Fibroblast of lung (primary cell): ENCODE data around the gene STOX2. TPM values are rescaled to one million over a fixed set of nuclear protein-coding genes. Genes with fewer than 3 reads are reported as not detected.

Experiments
- DNase-seq, 2 donors: peaks; one replicate each; pipeline versions ENCODE4 v3.0.0 to v3.0.0-alpha.2; 2010; ENCODE audit warnings: low read depth in 2 of 2
- H2AFZ ChIP-seq: 2 replicates; pipeline ENCODE4 v1.5.1; 2012; ENCODE audit warnings: low read length, control low read depth, inconsistent platforms
- H3K27ac ChIP-seq: 2 replicates; pipeline ENCODE4 v1.5.1; 2011; ENCODE audit warnings: low read length, control low read depth; ENCODE audit not compliant: insufficient read depth
- H3K27me3 ChIP-seq: 2 replicates; pipeline ENCODE4 v1.5.1; 2011; ENCODE audit warnings: mild to moderate bottlenecking, low read length; ENCODE audit not compliant: control insufficient read depth, insufficient read depth
- H3K36me3 ChIP-seq: 2 replicates; pipeline ENCODE4 v1.5.1; 2011; ENCODE audit warnings: low read length; ENCODE audit not compliant: control insufficient read depth, insufficient read depth
- H3K4me1 ChIP-seq: 2 replicates; pipeline ENCODE4 v1.5.1; 2011; ENCODE audit warnings: low read length; ENCODE audit not compliant: control insufficient read depth, insufficient read depth; ENCODE audit errors: extremely low read depth
- H3K4me2 ChIP-seq: 2 replicates; pipeline ENCODE4 v1.5.1; 2011; ENCODE audit warnings: low read length, control low read depth; ENCODE audit not compliant: insufficient read depth; ENCODE audit errors: extremely low read depth
- H3K4me3 ChIP-seq, 4 experiments: fragments of 200-600 bp in 1 of 4; sonication (generic) in 1 of 4; replicated peaks in 1 of 4; 2 replicates each; pipeline ENCODE4 v1.5.1; 2011 to 2016; ENCODE audit warnings: low read length in 4 of 4, low read depth in 3 of 4, mild to moderate bottlenecking in 3 of 4, control low read depth in 2 of 4, inconsistent platforms in 1 of 4, mixed read lengths in 1 of 4; ENCODE audit not compliant: insufficient read depth in 1 of 4; ENCODE audit errors: control extremely low read depth in 1 of 4
- H3K79me2 ChIP-seq: 2 replicates; pipeline ENCODE4 v1.5.1; 2012; ENCODE audit warnings: mild to moderate bottlenecking, low read length, inconsistent platforms; ENCODE audit not compliant: control insufficient read depth, insufficient read depth
- H3K9ac ChIP-seq: 2 replicates; pipeline ENCODE4 v1.5.1; 2011; ENCODE audit warnings: mild to moderate bottlenecking, low read length, control low read depth; ENCODE audit not compliant: insufficient read depth
- H3K9me3 ChIP-seq: 2 replicates; pipeline ENCODE4 v1.5.1; 2012; ENCODE audit warnings: low read depth, low read length; ENCODE audit not compliant: control insufficient read depth, insufficient read depth
- H4K20me1 ChIP-seq: 2 replicates; pipeline ENCODE4 v1.5.1; 2011; ENCODE audit warnings: low read length; ENCODE audit not compliant: control insufficient read depth, insufficient read depth; ENCODE audit errors: extremely low read depth
- CTCF ChIP-seq, 2 donors: IDR thresholded peaks in 1 of 2; conservative IDR thresholded peaks in 1 of 2; 1 replicate in 1 of 2; 2 replicates in 1 of 2; pipeline ENCODE4 v1.5.1; 2011 to 2012; ENCODE audit warnings: low read length in 2 of 2, control low read depth in 1 of 2, inconsistent platforms in 1 of 2, low read depth in 1 of 2, mild to moderate bottlenecking in 1 of 2
- EZH2 ChIP-seq: IDR thresholded peaks from 2 replicates; pipeline ENCODE4 v1.5.1; 2012; ENCODE audit warnings: low read length, control low read depth, mild to moderate bottlenecking; ENCODE audit errors: missing control alignments
- polyA plus RNA-seq, 2 donors: library from polyadenylated mRNA; depleted of rRNA in 1 of 2; stranded (reverse) in 1 of 2; unstranded in 1 of 2; fragments of >200 nt; gene quantifications; 2 replicates each; pipeline ENCODE4 v1.2.1, GENCODE V29; 2011 to 2012; ENCODE audit warnings: missing spikeins in 1 of 2
- total RNA-seq: library from RNA; depleted of rRNA; stranded (reverse); fragments of >200 nt; gene quantifications from 2 replicates; pipeline ENCODE4 v1.2.1, GENCODE V29; 2014

Gene STOX2
- total and polyA plus RNA-seq, 2 donors (not counting 1 experiment from before 2014, with no cell fraction given): 0.66 to 3.3 TPM

DNA sequence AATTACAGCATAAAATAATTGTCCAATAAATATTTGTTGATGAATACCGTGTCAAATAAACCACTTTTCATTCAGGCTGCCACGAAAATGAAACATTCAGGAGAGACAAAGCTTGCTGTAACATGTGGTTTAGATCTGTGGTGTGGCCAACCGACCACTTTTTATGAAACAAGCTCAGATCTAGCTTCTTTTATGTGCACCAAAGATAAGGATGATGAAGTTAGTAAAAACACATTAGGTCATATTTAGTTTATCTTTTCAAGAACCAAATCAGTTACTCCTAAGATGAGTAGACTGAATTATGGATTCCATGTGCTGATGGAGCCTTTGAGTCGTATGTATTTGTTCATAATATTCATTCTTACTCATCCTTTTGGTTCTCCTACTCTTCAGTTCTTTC lies 35.8 kb downstream of the STOX2 start:
- Histone ChIP-seq H2AFZ (no peak overlapping the region), H3K4me1 (no peaks in the 10 kb centered on the region), H3K79me2 (no peaks in the 10 kb centered on the region), H3K9ac (no peak overlapping the region), H3K27me3 (no peaks in the 10 kb centered on the region), H3K4me3 (no peak overlapping the region), H3K9me3 (no peaks in the 10 kb centered on the region), H3K36me3 (no peaks in the 10 kb centered on the region), H3K4me2 (no peak overlapping the region), H3K27ac (no peak overlapping the region), H4K20me1 (no peaks in the 10 kb centered on the region)
- TF ChIP-seq CTCF (conservative IDR thresholded peaks at IDR 0.05 in 1 of 2, IDR thresholded peaks at IDR 0.05 in 1 of 2; ENCODE audit: low read depth in 1 of 2, low read length in 2 of 2): no peak
- no peak for TF ChIP-seq EZH2
- DNase-seq: no peak

DNA sequence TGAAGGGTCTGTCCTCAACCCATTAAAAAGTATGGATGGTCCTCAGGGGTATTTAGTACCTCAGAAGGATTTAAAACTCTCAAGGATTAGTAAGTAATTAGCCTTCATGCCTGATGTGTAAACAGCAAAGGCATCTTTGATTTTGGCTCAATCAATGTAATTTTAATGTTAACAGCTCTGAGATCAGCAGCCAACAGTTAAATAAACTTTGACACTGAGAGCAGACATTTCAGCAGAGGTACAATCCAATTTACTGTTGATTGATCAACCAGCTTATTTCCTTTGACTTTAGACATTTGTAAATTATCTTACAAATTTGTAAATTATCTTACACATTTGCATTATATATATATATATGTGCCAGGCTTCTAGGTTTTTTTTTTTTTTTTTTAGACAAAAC lies 36.9 kb downstream of the STOX2 start:
- Histone ChIP-seq H3K4me1 (no peaks in the 10 kb centered on the region), H3K36me3 (no peaks in the 10 kb centered on the region), H3K79me2 (no peaks in the 10 kb centered on the region), H3K27me3 (no peaks in the 10 kb centered on the region), H3K4me2 (no peak overlapping the region), H3K4me3 (no peak overlapping the region), H3K27ac (no peak overlapping the region), H4K20me1 (no peaks in the 10 kb centered on the region), H2AFZ (no peak overlapping the region), H3K9me3 (no peaks in the 10 kb centered on the region), H3K9ac (no peak overlapping the region)
- TF ChIP-seq EZH2: no peak
- no peak for TF ChIP-seq CTCF (conservative IDR thresholded peaks at IDR 0.05 in 1 of 2, IDR thresholded peaks at IDR 0.05 in 1 of 2; ENCODE audit: low read depth in 1 of 2, low read length in 2 of 2)
- DNase-seq: no peak

DNA sequence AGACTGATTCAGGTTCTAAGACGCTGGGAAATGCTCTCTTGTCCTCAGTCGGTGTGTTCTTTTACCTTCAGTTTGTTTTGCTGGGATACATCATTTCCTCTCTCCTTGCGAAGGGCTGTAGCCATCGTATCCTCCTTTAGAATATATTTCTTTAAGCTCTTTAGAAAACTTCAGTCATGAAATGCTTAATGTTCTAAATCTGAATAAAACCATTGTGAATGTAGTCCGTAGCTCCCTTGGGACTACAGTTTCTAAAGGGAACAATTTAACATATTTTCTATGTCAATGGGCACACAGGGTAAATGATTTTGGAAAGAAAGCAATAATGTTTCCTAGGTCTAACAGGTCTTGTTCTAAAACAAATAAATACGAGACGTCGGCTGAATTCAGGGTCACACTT lies 40.6 kb downstream of the STOX2 start:
- no peak for TF ChIP-seq EZH2
- TF ChIP-seq CTCF (conservative IDR thresholded peaks at IDR 0.05 in 1 of 2, IDR thresholded peaks at IDR 0.05 in 1 of 2; ENCODE audit: low read depth in 1 of 2, low read length in 2 of 2): no peak
- H3K79me2 ChIP-seq: no peaks in the 10 kb centered on the region
- no peaks in the 10 kb centered on the region for H3K36me3 ChIP-seq
- no peaks in the 10 kb centered on the region for H3K27me3 ChIP-seq
- H3K4me3 ChIP-seq: no peak overlapping the region
- no peaks in the 10 kb centered on the region for H3K4me1 ChIP-seq
- H3K9me3 ChIP-seq: no peaks in the 10 kb centered on the region
- no peak overlapping the region for H3K27ac ChIP-seq
- no peak overlapping the region for H3K4me2 ChIP-seq
- no peak for DNase-seq
- no peak overlapping the region for H2AFZ ChIP-seq
- H3K9ac ChIP-seq: no peak overlapping the region
- H4K20me1 ChIP-seq: no peaks in the 10 kb centered on the region
